Right atrium auricular region (tissue), 2 donors: Measurements from ENCODE around the gene SPATA32. TPM values are rescaled to one million over a fixed set of nuclear protein-coding genes. Genes with fewer than 3 reads are reported as not detected.

ENCODE experiments used
- DNase-seq: peaks from one replicate; pipeline ENCODE4 v3.0.0-alpha.2; 2019; ENCODE audit warnings: low spot score
- H3K27ac ChIP-seq, 2 donors: fragments of 200-600 bp; sonication (generic); 1 replicate in 1 of 2; 2 replicates in 1 of 2; pipeline ENCODE4 v1.5.1; 2016 to 2019
- H3K27me3 ChIP-seq, 2 donors: fragments of 200-600 bp; sonication (generic); one replicate each; pipeline versions ENCODE4 v1.5.1 to v1.6.0; 2017 to 2019
- H3K36me3 ChIP-seq: fragments of 200-600 bp; sonication (generic); one replicate; pipeline ENCODE4 v1.5.1; 2016
- H3K4me1 ChIP-seq, 2 donors: fragments of 200-600 bp; sonication (generic); one replicate each; pipeline versions ENCODE4 v1.5.1 to v1.6.0; 2017 to 2019
- H3K4me3 ChIP-seq, 2 donors: fragments of 200-600 bp; sonication (generic); 1 replicate in 1 of 2; 2 replicates in 1 of 2; pipeline ENCODE4 v1.5.1; 2017 to 2019; ENCODE audit warnings: mild to moderate bottlenecking in 1 of 2, moderate library complexity in 1 of 2
- H3K9me3 ChIP-seq, 2 donors: fragments of 200-600 bp; sonication (generic); one replicate each; pipeline ENCODE4 v1.5.1; 2019
- total RNA-seq, 2 donors: library from RNA; depleted of rRNA; stranded (reverse); fragments of >200 nt; gene quantifications; one replicate each; pipeline ENCODE4 v1.1.0, GENCODE V29; 2016
- TF ChIP-seq, protein P1 (sequence below), 2 donors: fragments of 200-600 bp; sonication (generic); IDR thresholded peaks; one replicate each; pipeline ENCODE4 v1.5.1; 2019; ENCODE audit warnings: antibody characterized with exemption in 2 of 2

Gene SPATA32
- total RNA-seq, 2 donors from 2014 or later = not detected

- H3K9me3 ChIP-seq = no peaks in the 10 kb centered on the region
- peaks cover 0 to 72% of the 10 kb centered on the region in 2 donors for H3K4me1 ChIP-seq
- H3K4me3 ChIP-seq = no peak overlapping the region
- H3K36me3 ChIP-seq = peaks cover 76% of the 10 kb centered on the region
- DNase-seq = no peak
- TF ChIP-seq, protein P1, sequence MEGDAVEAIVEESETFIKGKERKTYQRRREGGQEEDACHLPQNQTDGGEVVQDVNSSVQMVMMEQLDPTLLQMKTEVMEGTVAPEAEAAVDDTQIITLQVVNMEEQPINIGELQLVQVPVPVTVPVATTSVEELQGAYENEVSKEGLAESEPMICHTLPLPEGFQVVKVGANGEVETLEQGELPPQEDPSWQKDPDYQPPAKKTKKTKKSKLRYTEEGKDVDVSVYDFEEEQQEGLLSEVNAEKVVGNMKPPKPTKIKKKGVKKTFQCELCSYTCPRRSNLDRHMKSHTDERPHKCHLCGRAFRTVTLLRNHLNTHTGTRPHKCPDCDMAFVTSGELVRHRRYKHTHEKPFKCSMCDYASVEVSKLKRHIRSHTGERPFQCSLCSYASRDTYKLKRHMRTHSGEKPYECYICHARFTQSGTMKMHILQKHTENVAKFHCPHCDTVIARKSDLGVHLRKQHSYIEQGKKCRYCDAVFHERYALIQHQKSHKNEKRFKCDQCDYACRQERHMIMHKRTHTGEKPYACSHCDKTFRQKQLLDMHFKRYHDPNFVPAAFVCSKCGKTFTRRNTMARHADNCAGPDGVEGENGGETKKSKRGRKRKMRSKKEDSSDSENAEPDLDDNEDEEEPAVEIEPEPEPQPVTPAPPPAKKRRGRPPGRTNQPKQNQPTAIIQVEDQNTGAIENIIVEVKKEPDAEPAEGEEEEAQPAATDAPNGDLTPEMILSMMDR (IDR thresholded peaks at IDR 0.05) = no peak
- H3K27ac ChIP-seq = peak overlapping the region; percentile 36 to 90
- H3K27me3 ChIP-seq = no peaks in the 10 kb centered on the region
Observed at GRCh38 chr17:45286286-45286685, 24.4 kb upstream of the SPATA32 start.

- H3K9me3 ChIP-seq = no peaks in the 10 kb centered on the region
- peaks cover 65% of the 10 kb centered on the region for H3K36me3 ChIP-seq
- H3K4me3 ChIP-seq = no peak overlapping the region
- H3K4me1 ChIP-seq = peaks cover 0 to 61% of the 10 kb centered on the region in 2 donors
- peak overlapping the region; percentile 90 for H3K27ac ChIP-seq
- TF ChIP-seq, protein P1 (IDR thresholded peaks at IDR 0.05) = peak in 1 of 2 donors; percentile 28
- DNase-seq = no peak
- no peaks in the 10 kb centered on the region for H3K27me3 ChIP-seq
Observed at GRCh38 chr17:45284176-45285140, 22.6 kb upstream of the SPATA32 start.

DNA sequence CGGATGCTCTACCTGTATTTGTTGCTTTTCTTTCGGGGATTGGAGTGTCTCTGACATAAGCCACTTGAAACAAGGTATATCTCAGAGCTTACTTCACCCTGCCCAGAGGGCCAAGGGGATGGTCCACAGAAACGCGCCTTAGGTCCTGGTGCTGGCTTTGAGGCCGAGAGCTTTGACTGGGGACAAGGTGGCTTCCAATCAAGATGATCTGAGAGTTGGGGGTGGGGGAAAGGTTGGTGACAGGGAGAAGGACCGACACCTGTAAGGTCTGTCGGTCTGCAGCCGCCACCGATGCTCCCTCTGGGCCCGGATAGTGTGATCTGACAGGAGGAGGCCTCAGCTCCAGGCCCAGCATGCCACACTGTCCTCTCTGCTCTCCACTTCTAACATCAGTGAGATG is 21.8 kb upstream of the SPATA32 start:
- H3K36me3 ChIP-seq = peaks cover 59% of the 10 kb centered on the region
- DNase-seq = no peak
- peak overlapping the region; percentile 90 for H3K27ac ChIP-seq
- H3K27me3 ChIP-seq = no peaks in the 10 kb centered on the region
- TF ChIP-seq, protein P1 (IDR thresholded peaks at IDR 0.05) = no peak
- peaks cover 0 to 61% of the 10 kb centered on the region in 2 donors for H3K4me1 ChIP-seq
- no peaks in the 10 kb centered on the region for H3K9me3 ChIP-seq
- H3K4me3 ChIP-seq = no peak overlapping the region

- Histone ChIP-seq H3K4me1 (peaks cover 0 to 61% of the 10 kb centered on the region in 2 donors), H3K9me3 (no peaks in the 10 kb centered on the region), H3K27me3 (no peaks in the 10 kb centered on the region), H3K4me3 (no peak overlapping the region), H3K36me3 (peaks cover 52% of the 10 kb centered on the region), H3K27ac (peak overlapping the region; percentile 90)
- DNase-seq = peak; percentile 76
- TF ChIP-seq, protein P1 (IDR thresholded peaks at IDR 0.05) = no peak
Observed at GRCh38 chr17:45282683-45283644, 21.1 kb upstream of the SPATA32 start.

GRCh38 chr17:45279898-45280297 is 18.0 kb upstream of the SPATA32 start:
- no peak for DNase-seq
- H3K27ac ChIP-seq = peak overlapping the region; percentile 84 to 90
- no peaks in the 10 kb centered on the region for H3K27me3 ChIP-seq
- H3K9me3 ChIP-seq = no peaks in the 10 kb centered on the region
- H3K36me3 ChIP-seq = peaks cover 21% of the 10 kb centered on the region
- TF ChIP-seq, protein P1 (IDR thresholded peaks at IDR 0.05) = no peak
- peaks cover 0 to 62% of the 10 kb centered on the region in 2 donors for H3K4me1 ChIP-seq
- H3K4me3 ChIP-seq = no peak overlapping the region
